Heart left ventricle (tissue), 16 donors: ENCODE measurements around the gene IL3RA. TPM values are rescaled to one million over a fixed set of nuclear protein-coding genes. Genes with fewer than 3 reads are reported as not detected.

Experiments
- ATAC-seq, 4 donors: fragments of 200-7000 bp; cut with Tn5 transposase; one replicate each; pipeline ENCODE4 v1.9.1; 2020 to 2022; ENCODE audit warnings: moderate library complexity in 4 of 4, mild to moderate bottlenecking in 3 of 4, moderate number of reproducible peaks in 1 of 4
- DNase-seq, 5 donors: peaks; one replicate each; pipeline ENCODE4 v3.0.0-alpha.2; 2020
- H3K27ac ChIP-seq, 12 donors: fragments of 200-600 bp; sonication (generic) in 4 of 12; one replicate each; pipeline versions ENCODE4 v1.5.0 to v1.8.0; 2016 to 2022; ENCODE audit warnings: mild to moderate bottlenecking in 2 of 12
- H3K27me3 ChIP-seq, 9 donors: fragments of 200-600 bp; sonication (generic) in 2 of 9; one replicate each; pipeline versions ENCODE4 v1.5.1 to v1.8.0; 2016 to 2022; ENCODE audit warnings: mild to moderate bottlenecking in 3 of 9
- H3K36me3 ChIP-seq, 9 donors: fragments of 200-600 bp; sonication (generic) in 2 of 9; one replicate each; pipeline versions ENCODE4 v1.5.0 to v1.8.0; 2018 to 2022; ENCODE audit warnings: mild to moderate bottlenecking in 2 of 9
- H3K4me1 ChIP-seq, 12 donors: fragments of 200-600 bp; sonication (generic) in 4 of 12; one replicate each; pipeline versions ENCODE4 v1.5.0 to v1.8.0; 2016 to 2022; ENCODE audit warnings: mild to moderate bottlenecking in 3 of 12
- H3K4me3 ChIP-seq, 12 donors: fragments of 200-600 bp; sonication (generic) in 4 of 12; one replicate each; pipeline versions ENCODE4 v1.5.0 to v1.8.0; 2017 to 2022; ENCODE audit warnings: mild to moderate bottlenecking in 9 of 12, moderate library complexity in 4 of 12
- H3K9me3 ChIP-seq, 12 donors: fragments of 200-600 bp; sonication (generic) in 4 of 12; one replicate each; pipeline versions ENCODE4 v1.5.0 to v1.8.0; 2016 to 2022; ENCODE audit warnings: mild to moderate bottlenecking in 1 of 12
- CTCF ChIP-seq, 12 donors: fragments of 200-600 bp; sonication (generic) in 4 of 12; IDR thresholded peaks; one replicate each; pipeline versions ENCODE4 v1.5.0 to v1.8.0; 2018 to 2022; ENCODE audit warnings: antibody characterized with exemption in 12 of 12, mild to moderate bottlenecking in 5 of 12
- POLR2A ChIP-seq, 2 donors: fragments of 450-650 bp; IDR thresholded peaks; one replicate each; pipeline ENCODE4 v1.6.1; 2017; ENCODE audit warnings: antibody characterized with exemption in 2 of 2, mild to moderate bottlenecking in 2 of 2, moderate library complexity in 2 of 2
- WGBS, 4 donors: extraction: QIAGEN DNeasy Blood & Tissue Kit in 2 of 4; methylation state at CpG; one replicate each; pipeline versions ENCODE4 v1.1.5 to v1.1.7; 2013 to 2018; 5-methylcytosine and 5-hydroxymethylcytosine counted together
- intact Hi-C, 10 donors: fragments of 100-400 bp; cut with DNase I; formaldehyde crosslinking; loops; one replicate each; pipeline versions ENCODE4 v1.11.1 to v1.14.2; 2022
- polyA plus RNA-seq, 2 donors: library from polyadenylated mRNA; stranded (reverse); fragments of 200-250 nt; gene quantifications; one replicate each; pipeline ENCODE4 v1.2.3, GENCODE V29; 2013
- total RNA-seq, 9 donors: library from RNA; depleted of rRNA in 2 of 9; stranded (reverse); fragments of >200 nt in 2 of 9; fragmentation: NEBNext Ultra II Directional in 3 of 9; extraction: Animal tissue kit (Norgen Biotek cat#: 25700) in 3 of 9; gene quantifications; one replicate each; pipeline versions ENCODE4 v1.1.0 to v1.2.4, GENCODE V29; 2016 to 2023
- donor health status: ischemic (EF 13 %, LVEDD 7.1; RV severe dilation, severe dysfunction).
- donor health status: healthy with polysubstance abuse.
- donor health status: DM: no; HTN: yes; CAD: no.
- donor health status: DM: no; HTN: no; CAD: no.
- donor health status: ischemic (EF 25% LVEDD 6.9; RV normal size, moderate dysfunction).
- donor health status: ischemic (EF 25% LVEDD 5.7; RV mildly dilated, moderate dysfunction).
- donor health status: healthy.
- donor health status: DM: yes; HTN: yes; CAD: no.
- donor health status: ischemic (EF 35%, LVEDD 5.7; RV mildly dilated, moderate dysfunction).
- donor health status: nonischemic (EF 11% LVEDD 7.7; RV severe dilation, severe dysfunction).
- donor health status: DM: yes; HTN: yes; CAD: no.
- donor health status: PGD.
- donor health status: ischemic (EF 29% LVEDD 5.4; RV normal size, mild dysfunction).
- donor health status: nonischemic (EF 23%, LVEDD 6.1; RV moderate dilation, normal function).

IL3RA gene
- total and polyA plus RNA-seq, 11 donors, result 3.2 to 20.4 (median 4.7) TPM

- H3K36me3 ChIP-seq, result peaks cover 2 to 64% (median 45%) of the 10 kb centered on the region in 9 donors
- ATAC-seq (no peak), DNase-seq (no peak)
- WGBS, 4 donors, result 92 to 97% (median 94%) methylated on average over 16 to 20 of the region's 20 CpGs
- no peak for TF ChIP-seq POLR2A (IDR thresholded peaks at IDR 0.05)
- no peak for TF ChIP-seq CTCF (IDR thresholded peaks at IDR 0.05)
- no peaks in the 10 kb centered on the region for H3K27me3 ChIP-seq
- intact Hi-C loops, result no loop called here
- H3K4me3 ChIP-seq, result no peak overlapping the region
- no peak overlapping the region for H3K27ac ChIP-seq
- H3K9me3 ChIP-seq, result peaks cover 0 to 26% (median 17%) of the 10 kb centered on the region in 12 donors
- no peaks in the 10 kb centered on the region for H3K4me1 ChIP-seq
These were observed 81.6 kb downstream of the IL3RA start for GRCh38 chrX:1417921-1418771.

GRCh38 chrX:1418901-1419544, 82.4 kb downstream of the IL3RA start:
- Histone ChIP-seq H3K36me3 (peaks cover 2 to 58% (median 38%) of the 10 kb centered on the region in 9 donors), H3K27ac (no peak overlapping the region), H3K27me3 (no peaks in the 10 kb centered on the region), H3K4me3 (no peak overlapping the region), H3K9me3 (peaks cover 0 to 29% (median 17%) of the 10 kb centered on the region in 12 donors), H3K4me1 (no peaks in the 10 kb centered on the region)
- peak in 2 of 4 donors; percentile 6 to 16 for ATAC-seq
- no peak for TF ChIP-seq CTCF (IDR thresholded peaks at IDR 0.05)
- no peak for TF ChIP-seq POLR2A (IDR thresholded peaks at IDR 0.05)
- 91 to 95% (median 94%) methylated on average over 24 to 29 of the region's 29 CpGs for WGBS, 4 donors
- intact Hi-C loops, result no loop called here
- DNase-seq, result peak in 1 of 5 donors; percentile 14

- Histone ChIP-seq H3K27ac (no peak overlapping the region), H3K36me3 (peaks cover 2 to 51% (median 33%) of the 10 kb centered on the region in 9 donors), H3K4me3 (no peak overlapping the region), H3K27me3 (no peaks in the 10 kb centered on the region), H3K4me1 (no peaks in the 10 kb centered on the region), H3K9me3 (peaks cover 0 to 29% (median 17%) of the 10 kb centered on the region in 12 donors)
- intact Hi-C loops, result no loop called here
- no peak for TF ChIP-seq CTCF (IDR thresholded peaks at IDR 0.05)
- TF ChIP-seq POLR2A (IDR thresholded peaks at IDR 0.05), result no peak
- DNase-seq (peak in 1 of 5 donors; percentile 15), ATAC-seq (peak in 1 of 4 donors; percentile 7)
- WGBS, 4 donors, result 85 to 90% (median 88%) methylated on average over 14 to 19 of the region's 19 CpGs
These were observed 83.2 kb downstream of the IL3RA start for GRCh38 chrX:1419545-1420355.
